SIG-M5 (cell line): Measurements from ENCODE around the gene WHRN.

Experiments
- DNase-seq: peaks from one replicate; lab custom pipeline; 2025; lab: John Stamatoyannopoulos, UW

Gene WHRN

GRCh38 chr9:114446672-114447450, 58.4 kb downstream of the WHRN start:
- DNase-seq: no peak

- no peak for DNase-seq
These were observed 59.2 kb downstream of the WHRN start for GRCh38 chr9:114446036-114446435.

GRCh38 chr9:114445616-114446015, 59.7 kb downstream of the WHRN start:
- DNase-seq: no peak

- DNase-seq: no peak
These were observed 63.3 kb downstream of the WHRN start for GRCh38 chr9:114442022-114442421.

- DNase-seq: no peak
These were observed 67.8 kb downstream of the WHRN start for GRCh38 chr9:114437401-114437893.

- DNase-seq: no peak
These were observed 70.4 kb downstream of the WHRN start for GRCh38 chr9:114434878-114435311.

- no peak for DNase-seq
These were observed 71.5 kb downstream of the WHRN start for GRCh38 chr9:114433720-114434255.

- no peak for DNase-seq
These were observed 72.2 kb downstream of the WHRN start for GRCh38 chr9:114433086-114433485.

GRCh38 chr9:114432323-114433067, 72.8 kb downstream of the WHRN start:
- no peak for DNase-seq

GRCh38 chr9:114431770-114432169, 73.5 kb downstream of the WHRN start:
- no peak for DNase-seq

GRCh38 chr9:114431003-114431402, 74.3 kb downstream of the WHRN start:
- no peak for DNase-seq

GRCh38 chr9:114430457-114430856, 74.8 kb downstream of the WHRN start:
- DNase-seq: no peak

- DNase-seq: no peak
These were observed 75.8 kb downstream of the WHRN start for GRCh38 chr9:114429488-114429887.

- DNase-seq: no peak
These were observed 76.8 kb downstream of the WHRN start for GRCh38 chr9:114428466-114428865.

GRCh38 chr9:114427644-114428043, 77.6 kb downstream of the WHRN start:
- no peak for DNase-seq

GRCh38 chr9:114426046-114426948, 79.0 kb downstream of the WHRN start:
- DNase-seq: no peak

GRCh38 chr9:114425126-114425525, 80.1 kb downstream of the WHRN start:
- no peak for DNase-seq

GRCh38 chr9:114424126-114424525, 81.1 kb downstream of the WHRN start:
- DNase-seq: no peak

- no peak for DNase-seq
These were observed 82.1 kb downstream of the WHRN start for GRCh38 chr9:114423181-114423580.

- DNase-seq: no peak
These were observed 84.1 kb downstream of the WHRN start for GRCh38 chr9:114421147-114421546.

- no peak for DNase-seq
These were observed 85.5 kb downstream of the WHRN start for GRCh38 chr9:114419796-114420195.

- no peak for DNase-seq
These were observed 87.2 kb downstream of the WHRN start for GRCh38 chr9:114418053-114418452.
